NOMO-1 treated with dmso at 0.1 percent for 144 hours (cell line): Measurements from ENCODE around the gene RFX3.
"Not testable (repeated sequence)": the region's sequence is repeated elsewhere in the genome, so short reads cannot be mapped to it uniquely, and the experiment has no call there.

Experiments
- DNase-seq: peaks from one replicate; lab custom pipeline; 2025; ENCODE audit not compliant: unreplicated experiment; lab: John Stamatoyannopoulos, UW

Gene RFX3

GRCh38 chr9:3359778-3360177 lies 166.0 kb downstream of the RFX3 start:
- no peak for DNase-seq

DNA sequence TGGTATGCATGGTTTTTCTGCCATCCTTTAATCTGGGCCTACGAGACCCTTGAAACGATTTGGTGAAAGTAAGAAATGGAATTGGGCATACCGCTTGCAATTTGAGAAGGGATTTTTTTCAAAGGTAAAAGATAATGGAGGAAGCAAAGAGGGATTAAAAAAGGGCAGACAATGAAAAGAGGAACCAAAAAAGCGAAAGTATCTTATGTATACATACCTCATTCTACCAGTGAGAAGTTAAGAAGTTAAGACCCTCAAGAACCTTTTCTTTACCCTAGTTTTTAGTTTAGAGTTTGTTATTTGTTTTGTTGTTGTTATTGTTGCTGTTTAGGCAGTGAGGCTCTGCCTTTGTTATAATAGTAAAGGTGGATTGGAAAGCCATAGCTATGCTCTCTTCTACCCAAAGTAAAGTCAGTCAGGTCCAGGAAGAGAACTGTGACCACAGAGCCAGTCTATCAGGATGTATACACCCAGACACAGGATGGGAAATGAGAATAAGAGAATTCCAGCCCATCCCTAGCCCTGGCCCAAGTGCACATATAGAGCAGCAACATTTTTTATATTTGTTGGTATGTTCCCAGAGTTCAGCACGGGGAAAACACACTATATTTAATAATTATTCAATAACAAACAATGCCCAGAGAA lies 166.6 kb downstream of the RFX3 start:
- no peak for DNase-seq

- no peak for DNase-seq
Measured at GRCh38 chr9:3348169-3348568, 177.6 kb downstream of the RFX3 start.

DNA sequence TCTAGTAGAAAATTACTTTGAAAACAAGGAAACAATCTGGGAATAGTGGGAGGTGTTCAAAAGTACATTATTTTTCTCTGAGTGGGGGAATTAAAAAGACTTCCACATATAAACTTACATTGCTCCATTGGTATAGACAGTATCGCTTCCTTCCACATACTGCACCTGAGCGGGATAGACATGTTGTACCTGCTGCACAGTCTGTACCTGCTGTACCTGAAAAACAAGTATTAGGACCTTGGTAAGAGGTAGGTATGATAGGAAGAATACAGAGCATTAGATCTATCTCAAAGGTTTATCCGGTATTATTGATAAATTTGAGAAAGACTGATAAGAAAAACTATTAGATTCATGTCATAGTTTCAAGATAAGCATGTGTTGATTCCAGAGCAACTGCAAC lies 179.3 kb downstream of the RFX3 start:
- DNase-seq: no peak

- DNase-seq: no peak
Measured at GRCh38 chr9:3343671-3344070, 182.1 kb downstream of the RFX3 start.

GRCh38 chr9:3342159-3342777 lies 183.5 kb downstream of the RFX3 start:
- DNase-seq: no peak

- no peak for DNase-seq
Measured at GRCh38 chr9:3337515-3338225, 188.1 kb downstream of the RFX3 start.

DNA sequence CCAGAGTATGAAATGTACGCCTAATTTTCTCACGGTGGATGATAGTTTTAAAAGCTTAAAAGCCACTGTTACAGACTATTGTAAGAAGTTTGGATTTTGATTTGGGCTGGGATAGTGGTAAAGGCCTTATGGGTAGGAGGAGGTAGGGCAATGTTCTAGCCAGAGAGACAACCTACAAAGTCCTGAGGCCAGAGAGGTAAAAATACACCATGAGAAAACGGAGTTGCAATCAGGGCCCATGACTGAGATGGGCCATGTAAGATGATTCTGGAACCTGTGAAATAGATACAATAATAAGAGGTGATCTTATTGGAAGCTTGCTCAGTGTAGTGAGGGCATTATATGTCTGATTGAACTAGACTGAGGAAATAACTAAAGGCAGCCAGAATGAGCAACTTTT lies 188.8 kb downstream of the RFX3 start:
- no peak for DNase-seq

DNA sequence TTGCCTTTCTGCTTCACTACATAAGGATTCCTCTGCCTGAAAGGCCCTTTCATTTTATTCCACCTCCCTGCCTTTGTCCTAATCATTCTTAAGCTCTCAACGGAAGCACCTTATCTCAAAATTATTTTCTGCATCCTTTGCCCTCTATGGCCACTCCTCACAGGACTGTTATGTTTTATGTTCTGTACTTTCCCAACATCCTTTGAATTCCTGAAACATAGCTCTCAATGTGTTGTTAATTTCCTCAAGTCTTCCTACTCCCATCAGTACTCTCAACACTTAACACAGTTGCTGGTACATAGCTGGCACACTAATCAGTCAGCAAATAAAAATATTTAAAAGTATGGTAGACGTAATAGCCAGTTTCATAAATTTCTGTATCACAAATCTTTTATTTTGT lies 193.0 kb downstream of the RFX3 start:
- no peak for DNase-seq

DNA sequence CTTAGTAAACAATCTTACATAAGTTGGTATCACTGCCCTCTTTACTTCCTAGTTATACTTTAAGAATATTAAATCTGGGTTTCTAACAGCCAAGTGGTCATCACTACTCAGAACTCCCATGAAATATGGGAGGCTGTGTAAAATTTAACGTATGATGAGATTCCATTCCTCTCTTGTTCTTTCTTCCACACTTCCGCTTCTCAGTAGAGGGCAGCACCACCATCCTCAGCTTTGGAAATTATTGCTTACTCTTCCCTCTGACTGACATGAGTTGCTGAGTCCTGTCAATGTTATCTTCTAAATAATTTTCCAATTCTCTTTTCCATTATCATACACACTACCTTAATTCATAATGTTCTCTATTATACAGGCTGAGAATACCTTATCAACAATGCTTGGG lies 194.0 kb downstream of the RFX3 start:
- no peak for DNase-seq

DNA sequence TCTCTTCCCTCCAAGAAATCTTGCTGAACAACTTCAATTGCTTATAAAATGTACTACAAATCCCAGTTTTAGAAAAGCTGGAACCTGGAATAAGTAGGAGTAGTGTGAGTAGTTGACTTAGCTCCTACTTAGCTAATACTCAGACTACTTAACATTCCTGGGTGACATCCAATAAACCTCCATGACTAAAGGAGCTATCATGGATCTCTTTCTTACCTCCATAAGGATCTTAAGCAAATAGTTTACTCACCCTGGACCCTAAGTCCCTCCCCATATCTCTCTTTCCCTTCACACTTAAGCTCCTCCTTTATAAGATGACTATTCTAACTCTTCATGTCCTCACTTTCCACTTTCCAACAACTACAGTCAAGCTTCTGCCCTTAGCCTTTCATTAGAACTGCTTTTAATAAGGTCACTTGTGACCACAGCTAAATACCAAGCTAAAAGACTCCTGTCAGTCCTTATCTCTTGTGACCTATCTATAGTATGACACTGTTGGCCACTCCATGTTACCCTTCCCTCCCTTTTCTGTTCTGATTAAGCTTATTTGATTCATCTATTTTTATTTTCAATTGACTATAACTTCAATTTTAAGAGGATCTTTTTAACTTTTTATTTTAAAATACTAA lies 194.9 kb downstream of the RFX3 start:
- no peak for DNase-seq

DNA sequence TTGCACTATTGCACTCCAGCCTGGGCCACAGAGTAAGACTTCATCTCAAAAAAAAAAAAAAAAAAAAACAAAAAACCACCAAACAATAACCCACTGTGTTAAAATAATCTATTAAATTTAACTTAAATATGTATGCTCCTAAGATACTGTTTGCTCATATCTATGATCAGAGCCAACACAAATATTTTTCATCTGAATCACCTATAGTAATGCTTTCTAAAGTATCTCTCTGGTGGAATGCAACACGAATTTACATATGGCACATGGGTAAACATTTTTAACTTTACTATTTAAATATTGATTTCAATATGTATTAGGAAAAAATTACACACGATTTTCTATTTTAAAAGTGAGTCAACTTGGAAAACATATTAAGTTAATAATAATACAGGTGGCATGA lies 196.4 kb downstream of the RFX3 start:
- DNase-seq: no peak

DNA sequence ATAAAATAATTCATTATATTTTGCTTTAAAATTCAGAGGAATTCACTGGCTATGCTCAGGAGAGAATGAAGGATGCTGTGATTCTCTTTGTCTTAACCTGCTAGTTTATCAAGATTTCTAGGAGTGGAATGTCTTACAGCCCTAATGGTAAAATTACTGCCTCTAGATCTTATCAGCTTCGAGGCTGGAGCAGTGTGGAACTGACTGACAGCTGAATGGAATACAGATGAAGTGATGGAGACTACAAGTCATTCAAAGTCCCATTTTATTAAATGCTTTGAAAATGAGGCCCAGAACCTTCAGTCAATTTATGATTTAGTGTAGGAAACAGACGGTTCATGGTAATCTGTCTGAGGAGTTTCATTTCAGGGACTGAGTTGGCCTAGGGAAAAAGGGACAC lies 202.1 kb downstream of the RFX3 start:
- DNase-seq: no peak

DNA sequence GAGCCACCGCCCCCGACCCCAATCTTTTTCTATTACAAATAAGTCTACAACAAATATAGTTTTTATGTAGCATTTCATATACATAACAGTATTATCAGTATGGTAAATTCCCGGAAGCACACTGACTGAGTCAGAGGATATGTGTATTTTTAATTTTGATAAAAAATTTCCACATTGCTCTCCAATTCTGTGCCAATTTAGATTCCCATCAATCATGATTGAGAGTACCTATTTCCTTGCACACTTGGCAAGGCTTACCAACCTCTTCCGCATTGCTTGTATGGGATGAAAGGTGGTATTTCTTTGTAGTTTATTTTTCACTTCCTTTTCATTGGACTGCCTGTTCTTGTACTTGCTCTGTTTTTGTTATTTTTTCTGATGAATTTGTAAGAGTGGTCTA lies 204.6 kb downstream of the RFX3 start:
- no peak for DNase-seq

GRCh38 chr9:3312595-3312994 lies 213.2 kb downstream of the RFX3 start:
- DNase-seq: not testable (repeated sequence)

DNA sequence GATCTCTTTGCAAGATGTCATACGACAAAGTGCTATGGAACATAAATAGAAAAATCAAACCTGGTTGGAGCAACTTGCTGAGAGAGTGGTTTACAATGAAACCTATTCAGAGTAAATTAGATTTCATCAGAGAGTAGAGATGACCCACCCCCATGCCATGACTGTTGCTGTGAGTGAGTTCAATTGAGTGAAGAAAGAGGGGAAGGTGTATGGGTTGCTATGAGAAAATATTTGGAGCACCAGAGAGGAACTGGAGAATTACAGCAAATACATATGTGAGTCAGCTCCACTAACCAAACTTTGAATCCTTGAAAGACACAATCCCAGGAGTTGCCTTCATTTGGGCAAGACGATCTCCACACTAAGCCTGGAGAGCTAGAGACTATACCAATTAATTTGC lies 217.2 kb downstream of the RFX3 start:
- DNase-seq: no peak

DNA sequence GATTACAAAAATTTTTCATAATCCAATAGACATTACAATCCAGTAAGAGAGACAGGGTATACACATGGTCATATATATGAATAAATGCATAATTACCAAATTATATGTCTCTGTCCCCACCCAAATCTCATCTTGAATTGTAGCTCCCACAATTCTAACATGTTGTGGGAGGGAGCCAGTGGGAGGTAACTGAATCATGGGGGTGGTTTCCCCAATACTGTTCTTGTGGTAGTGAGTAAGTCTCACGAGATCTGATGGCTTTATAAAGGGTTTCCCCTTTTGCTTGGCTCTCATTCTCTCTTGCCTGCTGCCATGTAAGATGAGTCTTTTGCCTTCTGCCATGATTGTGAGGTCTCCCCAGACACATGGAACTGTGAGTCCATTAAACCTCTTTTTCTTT lies 221.4 kb downstream of the RFX3 start:
- DNase-seq: not testable (repeated sequence)

DNA sequence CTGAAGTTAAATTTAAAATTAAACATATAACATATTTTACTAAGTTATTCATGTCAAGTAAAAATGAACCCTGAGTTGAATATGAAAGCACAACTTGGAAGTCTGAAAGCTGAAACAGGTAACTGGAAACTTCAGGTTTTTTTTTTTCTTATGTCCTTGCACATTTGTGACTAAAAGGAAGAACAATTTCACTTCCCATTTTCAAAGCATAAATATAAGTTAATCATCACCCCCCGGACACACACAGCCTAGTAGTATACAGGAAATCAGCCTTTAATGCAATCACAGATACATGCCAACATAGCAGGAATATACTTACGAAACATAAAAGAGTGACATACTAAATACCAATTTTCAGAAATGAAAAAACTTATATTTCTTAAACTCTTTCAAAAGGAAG lies 225.9 kb downstream of the RFX3 start:
- peak; percentile 41 for DNase-seq

DNA sequence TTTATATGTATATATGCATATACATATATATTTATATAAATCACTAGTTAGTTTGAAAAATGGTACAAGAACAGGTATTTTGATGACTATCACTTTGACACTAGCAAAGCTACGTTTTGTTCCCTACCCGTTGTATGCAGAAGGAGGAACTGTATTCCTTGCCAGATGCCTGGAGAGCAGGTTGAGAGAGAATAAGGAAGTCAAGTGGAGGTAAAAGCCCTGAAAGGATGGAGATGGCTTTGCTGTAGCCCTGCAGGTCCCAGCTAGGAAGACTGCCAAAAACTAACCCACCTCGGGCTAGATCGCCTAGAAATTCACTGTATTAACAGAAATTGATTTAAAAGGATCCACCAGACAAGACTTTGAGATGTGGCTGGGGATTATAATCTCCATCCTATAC lies 229.3 kb downstream of the RFX3 start:
- DNase-seq: no peak

DNA sequence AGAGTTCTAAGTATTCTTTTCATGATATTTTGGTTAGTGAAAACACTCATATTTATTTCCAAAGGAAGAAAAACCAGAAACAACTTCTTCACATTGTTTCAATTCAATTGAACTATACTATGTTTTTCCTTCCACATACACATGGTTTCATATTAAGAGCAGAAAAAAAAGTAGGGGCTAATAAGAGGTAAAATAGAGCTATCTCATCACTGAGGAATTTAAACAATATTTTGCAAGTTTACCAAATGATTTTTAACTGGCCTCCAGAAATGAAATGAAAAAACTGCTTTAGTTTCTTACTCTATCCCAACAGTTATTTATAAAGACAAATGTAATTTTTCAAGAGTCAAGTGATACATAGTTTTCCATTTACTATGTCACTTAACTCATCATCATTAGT lies 233.5 kb downstream of the RFX3 start:
- DNase-seq: no peak

- DNase-seq: no peak
Measured at GRCh38 chr9:3290231-3290840, 235.5 kb downstream of the RFX3 start.

DNA sequence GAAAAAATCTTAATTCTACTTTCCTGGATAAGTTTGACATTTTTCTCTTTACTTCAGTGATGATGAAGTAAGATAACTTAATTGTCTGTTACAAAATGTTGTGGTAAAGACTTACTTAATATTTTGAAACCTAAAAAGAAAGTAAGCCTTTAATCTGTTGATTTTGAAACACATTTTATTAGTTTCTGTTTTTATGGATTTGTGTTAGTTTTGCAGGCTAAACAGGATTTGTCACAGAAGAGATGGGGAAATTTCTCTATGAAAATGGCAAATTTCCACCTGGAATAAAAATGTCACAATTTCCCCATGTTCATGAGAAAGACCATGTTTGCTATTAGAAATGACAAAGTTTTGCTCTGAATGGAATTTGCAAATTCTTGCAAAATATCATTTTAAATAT lies 237.1 kb downstream of the RFX3 start:
- no peak for DNase-seq
